ENCODE data around the gene SLC41A3. TPM values are rescaled to one million over a fixed set of nuclear protein-coding genes. Genes with fewer than 3 reads are reported as not detected.

SLC41A3 gene
- total and polyA plus RNA-seq, 10 of the 15 experiments (the other 5 are each of a cell fraction or from before 2014, with no cell fraction given) = 8.3 to 29.5 (median 16.7) TPM

DNA sequence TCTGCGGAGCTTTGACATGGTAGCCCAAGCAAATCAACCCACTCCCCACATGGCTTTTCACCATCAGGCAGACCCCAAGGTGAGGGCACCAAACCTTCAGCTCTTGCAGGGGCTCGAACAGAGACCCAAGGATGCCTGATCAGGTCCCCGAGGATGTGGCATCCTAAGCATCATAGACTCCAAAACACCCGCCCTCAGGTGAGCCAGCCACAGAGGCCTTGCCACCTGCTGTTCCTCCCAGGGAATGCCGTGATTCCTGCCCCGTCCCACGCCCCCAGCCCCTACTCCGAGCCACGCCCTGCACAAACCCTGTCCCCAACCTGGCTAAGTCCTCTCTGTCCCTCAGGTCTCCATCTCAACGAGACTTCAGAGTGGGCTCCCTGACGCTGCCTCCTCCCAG, 34.7 kb upstream of the SLC41A3 start:
- Histone ChIP-seq H3K36me3 (ENCODE audit: control insufficient read depth in 2 of 2, insufficient read depth in 2 of 2, low read length in 1 of 2) (no peaks in the 10 kb centered on the region), H3K9ac (ENCODE audit: control insufficient read depth, insufficient read depth, low read length) (no peak overlapping the region), H3K9me3 (replicated peaks; ENCODE audit: control insufficient read depth, insufficient read depth, low read length) (no peaks in the 10 kb centered on the region), H3K4me1 (ENCODE audit: control insufficient read depth, insufficient read depth, low read length) (no peaks in the 10 kb centered on the region), H3K4me2 (ENCODE audit: control insufficient read depth, insufficient read depth) (no peak overlapping the region), H4K20me1 (ENCODE audit: control insufficient read depth, insufficient read depth) (no peaks in the 10 kb centered on the region), H2AFZ (ENCODE audit: control insufficient read depth, low read depth, low read length) (no peak overlapping the region), H3K4me3 (no peak overlapping the region), H3K27me3 (replicated peaks in 1 of 2; ENCODE audit: control insufficient read depth in 2 of 2, insufficient read depth in 2 of 2, low read length in 1 of 2) (peaks cover 0 to 2% of the 10 kb centered on the region in 2 experiments; a peak in 2 of 4 replicates), H3K79me2 (ENCODE audit: control insufficient read depth, insufficient read depth, low read length) (no peaks in the 10 kb centered on the region), H3K27ac (ENCODE audit: control insufficient read depth, insufficient read depth) (no peak overlapping the region)
- ChIA-PET SMC1A (ENCODE audit: uncharacterized antibody, unreplicated experiment) (no interaction called here), POLR2A (no interaction called here), CTCF (no interaction called here), RAD21 (ENCODE audit: unreplicated experiment) (no interaction called here)
- no TSS peak for BruUV-seq (replicated peaks)
- no peak for DNase-seq (ENCODE audit: low read depth, low spot score)
- intact Hi-C loops (cut with micrococcal nuclease; ENCODE audit: unreplicated experiment) = no loop called here
- in situ Hi-C loops (cut with MboI) = no loop called here
- ATAC-seq = no peak
- no peak for FAIRE-seq
- WGBS (ENCODE audit: insufficient coverage, insufficient replicate concordance, low lambda C conversion rate, missing lambda C conversion rate) = 16% methylated on average over 11 of the region's 11 CpGs
- TF ChIP-seq CHD2 (IDR thresholded peaks at IDR 0.05; ENCODE audit: borderline replicate concordance, low read depth, low read length) (no peak), NFIC (IDR thresholded peaks at IDR 0.05; ENCODE audit: low read depth, low read length) (no peak), CHD1 (IDR thresholded peaks at IDR 0.05; ENCODE audit: low read depth, low read length) (no peak), ZNF24 (IDR thresholded peaks at IDR 0.05) (no peak), RB1 (IDR thresholded peaks at IDR 0.05; ENCODE audit: borderline replicate concordance) (no peak), TBL1XR1 (IDR thresholded peaks at IDR 0.05; ENCODE audit: low read depth, low read length) (no peak), KLF5 (IDR thresholded peaks at IDR 0.05; ENCODE audit: partially characterized antibody) (no peak), STAT3 (IDR thresholded peaks at IDR 0.05; ENCODE audit: low read depth, low read length) (no peak), TARDBP (IDR thresholded peaks at IDR 0.05; ENCODE audit: borderline replicate concordance) (no peak), SIX5 (IDR thresholded peaks at IDR 0.05; ENCODE audit: low read depth, low read length, severe bottlenecking) (no peak), NRF1 (conservative IDR thresholded peaks at IDR 0.05; ENCODE audit: low read depth, low read length) (no peak), IKZF2 (IDR thresholded peaks at IDR 0.05) (no peak)
- TF ChIP-seq, protein P1, sequence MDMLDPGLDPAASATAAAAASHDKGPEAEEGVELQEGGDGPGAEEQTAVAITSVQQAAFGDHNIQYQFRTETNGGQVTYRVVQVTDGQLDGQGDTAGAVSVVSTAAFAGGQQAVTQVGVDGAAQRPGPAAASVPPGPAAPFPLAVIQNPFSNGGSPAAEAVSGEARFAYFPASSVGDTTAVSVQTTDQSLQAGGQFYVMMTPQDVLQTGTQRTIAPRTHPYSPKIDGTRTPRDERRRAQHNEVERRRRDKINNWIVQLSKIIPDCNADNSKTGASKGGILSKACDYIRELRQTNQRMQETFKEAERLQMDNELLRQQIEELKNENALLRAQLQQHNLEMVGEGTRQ (IDR thresholded peaks at IDR 0.05; ENCODE audit: borderline replicate concordance, low read depth, low read length) = no peak
- TF ChIP-seq, protein P2, sequence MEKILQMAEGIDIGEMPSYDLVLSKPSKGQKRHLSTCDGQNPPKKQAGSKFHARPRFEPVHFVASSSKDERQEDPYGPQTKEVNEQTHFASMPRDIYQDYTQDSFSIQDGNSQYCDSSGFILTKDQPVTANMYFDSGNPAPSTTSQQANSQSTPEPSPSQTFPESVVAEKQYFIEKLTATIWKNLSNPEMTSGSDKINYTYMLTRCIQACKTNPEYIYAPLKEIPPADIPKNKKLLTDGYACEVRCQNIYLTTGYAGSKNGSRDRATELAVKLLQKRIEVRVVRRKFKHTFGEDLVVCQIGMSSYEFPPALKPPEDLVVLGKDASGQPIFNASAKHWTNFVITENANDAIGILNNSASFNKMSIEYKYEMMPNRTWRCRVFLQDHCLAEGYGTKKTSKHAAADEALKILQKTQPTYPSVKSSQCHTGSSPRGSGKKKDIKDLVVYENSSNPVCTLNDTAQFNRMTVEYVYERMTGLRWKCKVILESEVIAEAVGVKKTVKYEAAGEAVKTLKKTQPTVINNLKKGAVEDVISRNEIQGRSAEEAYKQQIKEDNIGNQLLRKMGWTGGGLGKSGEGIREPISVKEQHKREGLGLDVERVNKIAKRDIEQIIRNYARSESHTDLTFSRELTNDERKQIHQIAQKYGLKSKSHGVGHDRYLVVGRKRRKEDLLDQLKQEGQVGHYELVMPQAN (conservative IDR thresholded peaks at IDR 0.05) = no peak
- TF ChIP-seq, protein P3, sequence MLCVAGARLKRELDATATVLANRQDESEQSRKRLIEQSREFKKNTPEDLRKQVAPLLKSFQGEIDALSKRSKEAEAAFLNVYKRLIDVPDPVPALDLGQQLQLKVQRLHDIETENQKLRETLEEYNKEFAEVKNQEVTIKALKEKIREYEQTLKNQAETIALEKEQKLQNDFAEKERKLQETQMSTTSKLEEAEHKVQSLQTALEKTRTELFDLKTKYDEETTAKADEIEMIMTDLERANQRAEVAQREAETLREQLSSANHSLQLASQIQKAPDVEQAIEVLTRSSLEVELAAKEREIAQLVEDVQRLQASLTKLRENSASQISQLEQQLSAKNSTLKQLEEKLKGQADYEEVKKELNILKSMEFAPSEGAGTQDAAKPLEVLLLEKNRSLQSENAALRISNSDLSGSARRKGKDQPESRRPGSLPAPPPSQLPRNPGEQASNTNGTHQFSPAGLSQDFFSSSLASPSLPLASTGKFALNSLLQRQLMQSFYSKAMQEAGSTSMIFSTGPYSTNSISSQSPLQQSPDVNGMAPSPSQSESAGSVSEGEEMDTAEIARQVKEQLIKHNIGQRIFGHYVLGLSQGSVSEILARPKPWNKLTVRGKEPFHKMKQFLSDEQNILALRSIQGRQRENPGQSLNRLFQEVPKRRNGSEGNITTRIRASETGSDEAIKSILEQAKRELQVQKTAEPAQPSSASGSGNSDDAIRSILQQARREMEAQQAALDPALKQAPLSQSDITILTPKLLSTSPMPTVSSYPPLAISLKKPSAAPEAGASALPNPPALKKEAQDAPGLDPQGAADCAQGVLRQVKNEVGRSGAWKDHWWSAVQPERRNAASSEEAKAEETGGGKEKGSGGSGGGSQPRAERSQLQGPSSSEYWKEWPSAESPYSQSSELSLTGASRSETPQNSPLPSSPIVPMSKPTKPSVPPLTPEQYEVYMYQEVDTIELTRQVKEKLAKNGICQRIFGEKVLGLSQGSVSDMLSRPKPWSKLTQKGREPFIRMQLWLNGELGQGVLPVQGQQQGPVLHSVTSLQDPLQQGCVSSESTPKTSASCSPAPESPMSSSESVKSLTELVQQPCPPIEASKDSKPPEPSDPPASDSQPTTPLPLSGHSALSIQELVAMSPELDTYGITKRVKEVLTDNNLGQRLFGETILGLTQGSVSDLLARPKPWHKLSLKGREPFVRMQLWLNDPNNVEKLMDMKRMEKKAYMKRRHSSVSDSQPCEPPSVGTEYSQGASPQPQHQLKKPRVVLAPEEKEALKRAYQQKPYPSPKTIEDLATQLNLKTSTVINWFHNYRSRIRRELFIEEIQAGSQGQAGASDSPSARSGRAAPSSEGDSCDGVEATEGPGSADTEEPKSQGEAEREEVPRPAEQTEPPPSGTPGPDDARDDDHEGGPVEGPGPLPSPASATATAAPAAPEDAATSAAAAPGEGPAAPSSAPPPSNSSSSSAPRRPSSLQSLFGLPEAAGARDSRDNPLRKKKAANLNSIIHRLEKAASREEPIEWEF (IDR thresholded peaks at IDR 0.05; ENCODE audit: insufficient replicate concordance, low read depth, low read length) = no peak
